ENCODE data around the gene STOM.

- no peak for TF ChIP-seq EP300 (IDR thresholded peaks at IDR 0.05)
- TF ChIP-seq, protein P1, sequence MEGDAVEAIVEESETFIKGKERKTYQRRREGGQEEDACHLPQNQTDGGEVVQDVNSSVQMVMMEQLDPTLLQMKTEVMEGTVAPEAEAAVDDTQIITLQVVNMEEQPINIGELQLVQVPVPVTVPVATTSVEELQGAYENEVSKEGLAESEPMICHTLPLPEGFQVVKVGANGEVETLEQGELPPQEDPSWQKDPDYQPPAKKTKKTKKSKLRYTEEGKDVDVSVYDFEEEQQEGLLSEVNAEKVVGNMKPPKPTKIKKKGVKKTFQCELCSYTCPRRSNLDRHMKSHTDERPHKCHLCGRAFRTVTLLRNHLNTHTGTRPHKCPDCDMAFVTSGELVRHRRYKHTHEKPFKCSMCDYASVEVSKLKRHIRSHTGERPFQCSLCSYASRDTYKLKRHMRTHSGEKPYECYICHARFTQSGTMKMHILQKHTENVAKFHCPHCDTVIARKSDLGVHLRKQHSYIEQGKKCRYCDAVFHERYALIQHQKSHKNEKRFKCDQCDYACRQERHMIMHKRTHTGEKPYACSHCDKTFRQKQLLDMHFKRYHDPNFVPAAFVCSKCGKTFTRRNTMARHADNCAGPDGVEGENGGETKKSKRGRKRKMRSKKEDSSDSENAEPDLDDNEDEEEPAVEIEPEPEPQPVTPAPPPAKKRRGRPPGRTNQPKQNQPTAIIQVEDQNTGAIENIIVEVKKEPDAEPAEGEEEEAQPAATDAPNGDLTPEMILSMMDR (IDR thresholded peaks at IDR 0.05): no peak
Measured at GRCh38 chr9:121328476-121328875, 41.6 kb downstream of the STOM start.

All from gastroesophageal sphincter (tissue), 3 donors.